ENCODE results near the gene NAV2. TPM values are rescaled to one million over a fixed set of nuclear protein-coding genes. Genes with fewer than 3 reads are reported as not detected.

The NAV2 gene
- total RNA-seq, 1 donor from 2014 or later: 11.1 TPM

GRCh38 chr11:20084921-20085814, 372.5 kb downstream of the NAV2 start:
- Histone ChIP-seq H3K27me3 (ENCODE audit: control insufficient read depth, insufficient read depth, low read length) (no peaks in the 10 kb centered on the region), H3K36me3 (ENCODE audit: control insufficient read depth, insufficient read depth, low read length) (peaks cover 33% of the 10 kb centered on the region), H3K4me3 (ENCODE audit: low read depth, low read length) (no peak overlapping the region)
- FAIRE-seq: no peak
- no peak for TF ChIP-seq CTCF (IDR thresholded peaks at IDR 0.05; ENCODE audit: insufficient read depth, low read length, severe bottlenecking)
- no peak for DNase-seq (ENCODE audit: low read depth)

DNA sequence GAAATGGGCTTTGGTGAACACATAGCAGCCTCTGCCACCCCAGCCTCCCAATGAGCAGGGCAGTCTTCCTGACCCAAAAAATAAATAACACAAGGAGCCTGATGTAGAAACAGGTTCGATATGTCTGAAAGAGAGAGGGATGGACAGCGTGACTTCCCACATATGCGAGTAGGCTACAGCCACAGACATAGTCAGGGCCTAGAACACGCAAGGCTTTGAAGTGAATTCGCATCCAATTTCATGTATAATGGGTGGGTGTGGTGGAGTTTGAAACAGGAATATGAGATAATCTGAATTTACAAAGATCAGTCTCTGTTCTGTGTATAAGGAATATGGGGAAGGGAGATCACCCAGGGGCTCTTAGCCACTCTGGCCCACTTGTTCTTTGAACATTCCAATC, 373.3 kb downstream of the NAV2 start:
- no peak for FAIRE-seq
- no peak for TF ChIP-seq CTCF (IDR thresholded peaks at IDR 0.05; ENCODE audit: insufficient read depth, low read length, severe bottlenecking)
- Histone ChIP-seq H3K36me3 (ENCODE audit: control insufficient read depth, insufficient read depth, low read length) (peaks cover 34% of the 10 kb centered on the region), H3K27me3 (ENCODE audit: control insufficient read depth, insufficient read depth, low read length) (no peaks in the 10 kb centered on the region), H3K4me3 (ENCODE audit: low read depth, low read length) (no peak overlapping the region)
- no peak for DNase-seq (ENCODE audit: low read depth)

DNA sequence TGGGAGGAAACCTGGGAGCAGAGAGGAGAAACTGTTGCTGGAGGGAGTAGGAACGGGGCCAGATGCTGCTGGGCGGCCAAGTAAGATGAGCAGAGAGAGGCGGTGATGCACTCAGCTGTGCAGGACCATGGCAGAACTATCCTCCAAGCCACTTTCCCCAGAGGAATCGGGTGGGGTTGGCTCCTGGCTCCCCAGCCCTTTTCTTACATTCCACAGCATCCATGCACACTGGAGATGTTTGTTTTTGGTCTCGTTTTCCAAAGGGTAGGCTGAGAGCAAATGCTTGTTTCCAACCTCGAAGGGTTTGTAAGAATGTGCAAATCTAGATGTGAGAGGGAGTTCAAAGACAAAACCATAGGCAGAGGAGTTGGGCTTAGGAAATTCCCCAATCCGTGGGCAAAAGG, 374.5 kb downstream of the NAV2 start:
- DNase-seq (ENCODE audit: low read depth): no peak
- TF ChIP-seq CTCF (IDR thresholded peaks at IDR 0.05; ENCODE audit: insufficient read depth, low read length, severe bottlenecking): no peak
- H3K4me3 ChIP-seq (ENCODE audit: low read depth, low read length): no peak overlapping the region
- H3K27me3 ChIP-seq (ENCODE audit: control insufficient read depth, insufficient read depth, low read length): no peaks in the 10 kb centered on the region
- H3K36me3 ChIP-seq (ENCODE audit: control insufficient read depth, insufficient read depth, low read length): peaks cover 38% of the 10 kb centered on the region
- FAIRE-seq: no peak

GRCh38 chr11:20088397-20089225, 376.0 kb downstream of the NAV2 start:
- no peak for DNase-seq (ENCODE audit: low read depth)
- H3K36me3 ChIP-seq (ENCODE audit: control insufficient read depth, insufficient read depth, low read length): peaks cover 40% of the 10 kb centered on the region
- no peak for TF ChIP-seq CTCF (IDR thresholded peaks at IDR 0.05; ENCODE audit: insufficient read depth, low read length, severe bottlenecking)
- H3K27me3 ChIP-seq (ENCODE audit: control insufficient read depth, insufficient read depth, low read length): no peaks in the 10 kb centered on the region
- H3K4me3 ChIP-seq (ENCODE audit: low read depth, low read length): no peak overlapping the region
- peak; percentile 13 for FAIRE-seq

DNA sequence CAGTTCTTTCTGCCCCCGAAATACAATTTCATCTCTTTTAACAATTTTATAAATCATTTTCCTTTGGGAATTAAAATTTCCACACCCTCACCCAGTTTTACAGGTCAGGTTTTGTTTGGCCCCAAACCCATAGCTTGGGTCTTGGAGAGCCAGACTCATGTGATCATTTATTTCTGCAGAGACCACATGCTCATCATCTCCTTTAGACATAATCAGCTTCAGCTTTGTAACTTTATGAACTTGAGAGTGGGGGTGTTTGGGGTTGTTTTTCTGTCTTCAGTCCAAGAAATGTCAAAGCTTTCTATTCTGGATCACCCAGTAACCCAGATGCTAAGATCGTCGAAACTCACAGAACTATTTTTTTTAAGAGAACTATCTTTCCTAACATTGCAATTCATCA, 376.7 kb downstream of the NAV2 start:
- Histone ChIP-seq H3K36me3 (ENCODE audit: control insufficient read depth, insufficient read depth, low read length) (peaks cover 40% of the 10 kb centered on the region), H3K27me3 (ENCODE audit: control insufficient read depth, insufficient read depth, low read length) (no peaks in the 10 kb centered on the region), H3K4me3 (ENCODE audit: low read depth, low read length) (no peak overlapping the region)
- TF ChIP-seq CTCF (IDR thresholded peaks at IDR 0.05; ENCODE audit: insufficient read depth, low read length, severe bottlenecking): no peak
- FAIRE-seq (no peak), DNase-seq (ENCODE audit: low read depth) (no peak)

Data from bronchial epithelial cell (primary cell).